Middle frontal gyrus (tissue), 1 donor: ENCODE results near the gene UQCR10.
"Not testable (repeated sequence)": the region's sequence is repeated elsewhere in the genome, so short reads cannot be mapped to it uniquely, and the experiment has no call there.

Experiments
- DNase-seq: peaks from one replicate; pipeline ENCODE4 v3.0.0-alpha.2; 2015; ENCODE audit warnings: low spot score; ENCODE audit errors: extremely low spot score

Gene UQCR10

DNA sequence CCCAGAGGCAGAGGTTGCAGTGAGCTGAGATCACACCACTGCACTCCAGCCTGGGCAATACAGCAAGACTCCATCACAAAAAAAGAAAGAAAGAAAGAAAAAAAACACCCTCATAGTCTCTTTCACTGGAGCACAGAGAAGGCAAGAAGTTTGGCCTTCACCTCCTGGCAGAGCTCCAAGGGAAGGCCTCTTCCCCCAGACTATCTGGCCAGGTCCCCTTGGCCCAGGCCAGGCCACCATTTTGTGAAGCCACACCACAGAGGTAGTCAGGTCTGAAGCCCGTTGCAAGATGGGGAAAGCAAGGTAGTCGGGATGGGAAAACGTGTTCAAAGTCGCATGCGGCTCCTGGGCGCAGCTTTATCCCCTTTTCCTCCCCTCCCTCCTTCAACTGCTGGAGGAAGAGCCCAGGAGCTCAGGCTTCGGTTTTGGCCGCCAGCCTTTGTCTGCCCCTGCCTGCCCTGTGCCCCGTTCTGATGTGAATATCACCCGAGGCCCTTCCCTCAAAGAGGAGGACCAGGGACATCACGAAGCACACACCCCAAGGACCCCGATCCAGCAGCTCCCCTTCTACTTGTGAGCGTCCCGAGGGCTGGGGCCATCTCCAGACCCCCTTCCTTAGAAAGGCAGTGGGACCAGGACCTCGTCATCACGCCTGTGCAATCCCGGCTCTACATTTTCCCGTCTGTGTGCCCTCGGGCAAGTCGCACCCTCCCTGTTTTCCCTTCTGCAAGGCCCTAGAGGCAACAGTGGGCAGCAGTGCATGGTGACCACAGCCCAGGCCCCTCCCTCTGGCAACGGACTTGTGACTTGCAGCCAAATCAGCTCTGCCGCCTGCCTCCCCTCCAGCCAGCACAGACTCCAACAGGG lies 29.7 kb upstream of the UQCR10 start:
- DNase-seq, result no peak

DNA sequence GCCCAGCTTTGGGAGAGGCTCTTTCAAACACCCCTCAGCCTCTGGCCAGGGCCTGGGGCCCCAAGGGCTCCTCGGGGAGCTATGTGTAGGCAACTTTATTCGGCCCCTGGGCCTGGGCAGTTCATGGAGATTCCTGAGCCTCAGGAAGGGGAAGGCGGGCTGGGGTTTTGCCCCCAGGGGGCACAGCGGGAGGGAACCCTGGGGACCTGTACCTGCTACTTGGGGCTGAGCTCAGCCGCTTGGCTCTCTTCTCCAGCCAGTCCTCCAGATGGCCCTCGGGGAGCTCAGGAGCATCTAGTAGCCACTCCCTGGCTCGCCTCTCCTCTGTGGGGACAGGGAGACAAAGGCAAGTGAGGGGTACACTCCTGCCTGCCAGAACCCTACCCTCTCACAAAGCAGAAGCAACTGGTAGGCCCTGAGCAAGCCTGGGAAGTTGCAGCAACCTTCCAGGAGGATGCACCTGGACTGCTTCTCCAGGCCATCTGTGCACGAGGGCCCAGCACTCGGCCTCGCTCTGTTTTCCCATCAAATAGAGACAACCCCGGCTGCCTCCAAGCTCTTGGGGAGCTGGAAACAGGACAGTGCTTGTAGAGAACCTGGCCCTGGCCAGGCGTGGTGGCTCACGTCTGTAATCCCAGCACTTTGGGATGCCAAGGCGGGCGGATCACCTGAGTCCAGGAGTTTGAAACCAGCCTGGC lies 28.9 kb upstream of the UQCR10 start:
- DNase-seq, result no peak

DNA sequence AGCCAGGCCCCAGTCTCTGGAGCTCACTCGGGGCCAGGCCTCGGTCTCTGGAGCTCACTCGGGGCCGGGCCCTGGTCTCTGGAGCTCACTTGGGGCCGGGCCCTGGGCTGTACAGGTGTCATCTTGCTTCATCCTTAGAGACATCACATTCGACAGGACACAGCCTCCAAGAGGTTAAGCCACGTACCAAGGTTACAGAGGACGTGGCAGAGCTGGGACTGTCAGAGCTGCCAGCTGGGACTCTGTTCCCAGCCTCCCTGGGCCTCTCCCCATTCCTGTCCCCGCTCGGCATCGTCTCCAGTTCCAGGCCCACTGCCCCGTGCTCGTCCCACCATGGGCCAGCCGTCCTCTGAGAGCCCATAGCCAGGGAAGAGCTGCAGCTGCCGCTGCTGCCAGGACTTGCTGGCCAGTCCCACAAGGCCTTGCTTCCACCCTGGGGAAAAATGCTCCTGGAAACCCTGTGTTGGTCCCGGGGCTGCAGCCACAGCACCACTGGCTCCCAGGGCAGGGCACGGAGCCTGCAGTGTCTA lies 27.8 kb upstream of the UQCR10 start:
- no peak for DNase-seq

GRCh38 chr22:29740216-29740615 lies 27.0 kb upstream of the UQCR10 start:
- no peak for DNase-seq

DNA sequence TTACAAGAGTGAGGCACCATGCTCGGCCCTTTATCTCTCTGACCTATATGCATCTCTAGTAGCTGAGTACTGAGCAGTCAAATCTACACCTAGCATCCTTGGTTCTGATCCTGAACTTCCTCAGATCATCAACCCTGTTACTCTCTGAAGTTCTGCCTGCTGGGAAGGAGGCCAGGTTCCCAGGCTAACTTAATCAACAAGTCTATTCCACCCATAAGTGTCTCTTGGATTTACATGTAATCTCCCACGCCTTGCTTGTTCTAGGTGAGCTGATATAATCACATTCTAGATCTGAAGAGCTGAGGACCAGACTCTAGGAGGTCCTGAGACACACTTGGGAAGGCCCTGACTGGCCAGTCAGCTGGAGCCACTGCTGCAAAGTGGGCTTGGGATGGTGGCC lies 25.2 kb upstream of the UQCR10 start:
- DNase-seq, result no peak

DNA sequence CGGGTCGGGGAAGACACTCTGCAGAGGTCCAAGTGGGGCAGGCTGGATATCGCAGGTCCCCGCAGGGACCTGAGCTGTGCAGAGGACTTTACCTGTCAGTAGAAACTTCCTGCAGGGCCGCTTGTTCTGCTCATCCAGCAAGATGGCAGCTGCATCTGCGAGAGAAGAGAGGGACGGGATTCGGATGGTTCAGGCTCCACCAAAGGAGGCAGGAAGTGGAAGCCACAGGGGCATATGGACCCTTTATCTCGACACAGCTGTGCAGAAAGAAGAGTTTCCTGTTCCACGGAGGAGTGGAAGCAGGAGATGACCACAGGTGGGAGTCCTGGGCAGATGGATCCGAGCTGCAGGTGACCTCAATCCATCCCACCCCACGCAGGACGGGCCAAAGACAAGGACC lies 24.8 kb upstream of the UQCR10 start:
- DNase-seq, result no peak

- no peak for DNase-seq
These were observed 22.3 kb upstream of the UQCR10 start for GRCh38 chr22:29744902-29745301.

- no peak for DNase-seq
These were observed 19.3 kb upstream of the UQCR10 start for GRCh38 chr22:29747832-29748231.

- DNase-seq, result no peak
These were observed 18.8 kb upstream of the UQCR10 start for GRCh38 chr22:29748248-29748893.

- no peak for DNase-seq
These were observed 17.1 kb upstream of the UQCR10 start for GRCh38 chr22:29750029-29750428.

DNA sequence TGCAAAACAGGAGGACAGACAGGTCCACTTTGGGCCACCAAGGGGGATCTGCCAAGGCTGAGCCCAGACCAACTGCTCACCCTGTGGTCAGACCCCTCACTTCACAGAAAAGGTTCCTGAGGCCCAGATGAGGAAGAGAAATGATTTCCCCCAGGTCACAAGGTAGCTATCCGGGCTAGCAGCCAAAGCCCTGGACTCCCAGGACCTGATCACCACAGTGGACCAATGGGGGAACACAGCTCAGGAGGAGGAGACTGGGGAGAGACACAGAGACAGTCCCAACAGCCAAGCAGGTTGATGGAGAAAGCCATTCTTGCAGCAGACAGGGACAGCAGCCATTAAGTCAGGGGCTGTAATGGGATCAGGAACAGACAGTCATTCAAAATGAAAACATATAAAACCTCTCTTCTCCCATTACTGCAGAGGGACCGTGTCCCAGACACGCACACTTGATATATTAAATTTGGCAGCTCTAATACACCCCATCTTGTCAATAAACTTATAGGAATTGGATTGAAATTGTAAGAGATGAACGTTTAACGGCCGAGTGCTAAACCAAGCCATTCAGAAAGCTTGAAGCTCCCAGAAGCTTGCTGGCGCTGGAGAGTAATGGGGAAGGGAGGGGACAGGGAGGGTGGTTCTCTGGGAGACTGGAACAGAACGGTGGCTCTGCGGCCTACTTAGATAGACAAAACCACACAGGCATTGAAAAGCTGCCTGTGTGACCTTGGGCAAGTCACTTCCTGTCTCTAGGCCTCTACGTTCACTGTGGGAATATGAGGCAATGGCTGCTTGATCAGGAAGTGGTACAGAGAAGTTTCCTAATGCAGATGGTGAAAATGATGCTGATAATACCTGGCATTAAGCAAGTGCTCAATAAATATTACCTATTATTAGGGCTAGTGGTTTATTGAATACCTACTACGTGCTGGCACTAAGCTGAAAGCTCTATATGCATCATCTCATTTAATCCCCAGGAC lies 16.3 kb upstream of the UQCR10 start:
- DNase-seq, result no peak

DNA sequence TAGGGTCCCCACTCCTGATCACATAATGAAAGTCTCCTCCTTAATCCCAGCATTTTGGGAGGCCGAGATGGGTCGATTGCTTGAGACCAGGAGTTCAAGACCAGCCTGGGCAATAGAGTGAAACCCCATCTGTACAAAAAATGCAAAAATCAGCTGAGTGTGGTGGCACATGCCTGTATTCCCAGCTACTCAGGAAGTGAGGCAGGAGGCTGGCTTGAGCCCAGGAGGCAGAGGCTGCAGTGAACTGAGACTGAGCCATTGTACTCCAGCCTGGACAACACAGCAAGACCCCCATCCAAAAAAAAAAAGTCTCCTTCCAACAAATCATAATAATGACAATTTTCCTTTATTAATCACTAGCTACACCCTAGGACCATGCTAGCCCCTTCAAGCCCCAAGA lies 15.5 kb upstream of the UQCR10 start:
- no peak for DNase-seq

DNA sequence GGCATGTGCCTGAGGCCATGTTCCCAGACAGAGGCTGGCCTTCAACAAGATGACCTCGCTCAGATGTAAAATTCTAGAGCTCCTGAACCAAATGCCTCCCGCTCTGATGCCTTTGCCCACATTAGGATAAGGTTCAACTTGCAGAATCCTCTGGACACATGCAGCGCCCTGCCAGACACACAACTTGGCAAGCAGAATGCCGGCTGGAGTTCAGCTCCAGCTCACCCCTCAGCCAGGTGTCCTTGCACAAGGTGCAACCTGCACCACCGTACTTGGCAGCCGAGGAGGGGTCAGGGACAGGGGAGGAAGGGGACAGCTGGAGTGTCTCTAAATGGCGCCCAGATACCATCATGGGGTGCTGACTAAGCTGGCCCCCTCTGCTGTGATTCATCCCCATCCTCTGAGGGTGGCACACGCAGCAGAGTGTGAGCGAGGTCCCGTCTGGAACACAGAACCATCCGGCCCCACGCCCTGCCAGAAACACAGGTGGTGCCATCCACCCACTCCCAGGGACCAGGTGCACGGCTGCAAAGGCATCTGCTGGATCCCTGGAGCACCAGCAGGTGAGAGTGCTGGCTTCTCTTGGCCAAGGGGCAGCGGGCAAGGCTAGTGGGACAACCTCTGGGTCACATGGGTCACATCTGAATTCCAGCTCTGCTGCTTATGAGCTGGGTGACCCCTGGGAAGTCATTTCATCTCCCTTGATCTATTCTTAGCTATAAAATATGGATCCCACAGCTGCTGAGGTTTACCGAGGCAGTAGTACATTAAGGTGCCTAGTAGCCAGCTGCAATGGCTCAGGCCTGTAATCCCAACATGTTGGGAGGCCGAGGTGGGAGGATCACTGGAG lies 13.1 kb upstream of the UQCR10 start:
- DNase-seq, result no peak

- DNase-seq, result not testable (repeated sequence)
These were observed 12.3 kb upstream of the UQCR10 start for GRCh38 chr22:29754658-29755395.

DNA sequence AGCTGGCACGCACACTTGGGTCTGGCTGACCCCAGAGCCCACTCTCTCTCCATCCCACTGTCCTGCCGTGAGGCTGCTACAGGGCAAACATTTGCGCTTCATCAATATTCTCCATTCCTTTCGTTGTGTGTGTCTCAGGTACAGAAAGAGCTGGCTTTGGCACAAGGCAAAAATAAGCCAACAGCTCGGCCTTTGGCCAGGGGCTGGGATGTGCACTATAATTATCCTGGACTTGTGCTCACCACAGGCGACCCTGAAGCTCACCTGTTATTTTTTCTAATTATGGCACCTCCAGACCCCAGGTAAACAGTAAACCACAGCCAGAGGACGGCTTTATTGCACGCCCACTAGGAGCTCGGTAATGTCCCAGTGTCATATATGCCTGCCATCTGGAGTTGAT lies 11.3 kb upstream of the UQCR10 start:
- no peak for DNase-seq

DNA sequence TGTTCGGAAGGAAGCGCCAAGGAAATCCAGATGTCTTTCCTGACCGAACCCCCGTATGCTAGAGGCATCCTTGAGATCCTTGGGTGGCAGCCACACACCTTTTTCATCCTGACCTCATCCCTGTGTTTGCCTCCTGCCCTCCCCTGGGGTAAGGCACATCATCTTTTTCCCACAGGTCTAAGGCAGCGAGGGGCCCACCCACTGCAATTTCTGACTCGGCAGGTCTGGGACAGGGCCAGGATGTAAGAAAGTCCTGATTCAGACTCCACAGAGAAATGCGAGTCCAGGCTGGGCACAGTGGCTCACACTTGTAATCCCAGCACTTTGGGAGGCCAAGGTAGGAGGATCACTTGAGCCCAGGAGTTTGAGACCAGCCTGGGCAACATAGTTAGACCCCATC lies 10.8 kb upstream of the UQCR10 start:
- DNase-seq, result no peak

DNA sequence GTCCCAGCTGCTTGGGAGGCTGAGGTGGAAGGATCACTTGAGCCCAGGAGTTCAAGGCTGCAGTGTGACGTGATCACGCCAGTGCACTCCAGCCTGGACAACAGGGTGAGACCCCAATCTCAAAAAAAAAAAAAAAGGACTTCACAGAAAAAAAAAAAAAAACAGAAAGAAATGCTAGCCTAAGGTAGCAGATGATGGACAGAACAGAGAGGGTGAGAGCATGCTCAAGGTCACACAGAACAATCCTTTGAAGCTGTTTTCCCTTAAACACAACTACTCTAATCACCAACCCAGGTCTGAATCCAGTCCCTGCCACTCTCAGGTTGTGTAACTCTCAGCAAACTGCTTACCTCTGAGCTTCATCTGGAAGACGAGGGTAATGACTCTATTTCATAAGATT lies 10.1 kb upstream of the UQCR10 start:
- no peak for DNase-seq

GRCh38 chr22:29758068-29758622 lies 9.0 kb upstream of the UQCR10 start:
- DNase-seq, result no peak

- no peak for DNase-seq
These were observed 8.2 kb upstream of the UQCR10 start for GRCh38 chr22:29758959-29759358.
